MM.1S (cell line): ENCODE data around the gene TMEM200A.

Source experiments
- EZH2phosphoT487 ChIP-seq: fragments of 300-600 bp; sonication (generic); IDR thresholded peaks from 2 replicates; pipeline ENCODE4 v1.6.1; 2018; ENCODE audit warnings: antibody characterized with exemption, low read length
- TF ChIP-seq, protein P1 (sequence below): fragments of 300-600 bp; sonication (generic); IDR thresholded peaks from 2 replicates; pipeline ENCODE4 v1.5.1; 2016; ENCODE audit warnings: antibody characterized with exemption, low read length, mixed read lengths

DNA sequence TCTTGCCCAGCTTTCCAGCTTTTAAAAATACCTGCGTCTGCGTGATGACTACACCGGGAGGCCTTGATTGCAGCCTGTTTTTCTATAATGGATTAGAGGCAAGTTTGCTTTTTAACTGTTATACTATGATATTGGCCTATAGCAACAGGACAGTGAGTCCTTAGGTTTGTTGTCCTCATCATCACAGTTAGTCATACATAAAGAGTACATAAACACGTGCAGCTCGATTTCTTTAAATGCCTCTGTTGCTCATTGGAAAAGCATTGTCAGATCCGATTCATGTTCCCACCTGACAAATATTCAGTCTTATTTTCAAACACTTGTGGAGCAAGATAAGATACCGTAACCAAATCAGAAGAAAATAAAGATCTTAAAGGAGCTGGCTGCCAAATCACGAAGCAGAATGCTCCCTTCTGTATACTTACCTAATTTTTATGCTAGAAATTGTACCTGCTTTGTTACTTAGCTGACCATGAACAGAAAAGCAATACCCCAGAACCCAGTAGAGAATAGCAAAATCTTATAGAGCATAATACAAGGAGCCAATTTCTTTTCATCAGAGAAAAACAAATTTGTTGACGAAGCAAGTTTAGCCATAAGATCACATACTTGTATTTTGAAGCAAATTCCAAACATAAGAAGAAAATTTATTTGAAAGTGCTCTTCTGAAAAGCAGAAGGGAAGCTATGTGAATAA, 100.4 kb downstream of the TMEM200A start:
- TF ChIP-seq, protein P1, sequence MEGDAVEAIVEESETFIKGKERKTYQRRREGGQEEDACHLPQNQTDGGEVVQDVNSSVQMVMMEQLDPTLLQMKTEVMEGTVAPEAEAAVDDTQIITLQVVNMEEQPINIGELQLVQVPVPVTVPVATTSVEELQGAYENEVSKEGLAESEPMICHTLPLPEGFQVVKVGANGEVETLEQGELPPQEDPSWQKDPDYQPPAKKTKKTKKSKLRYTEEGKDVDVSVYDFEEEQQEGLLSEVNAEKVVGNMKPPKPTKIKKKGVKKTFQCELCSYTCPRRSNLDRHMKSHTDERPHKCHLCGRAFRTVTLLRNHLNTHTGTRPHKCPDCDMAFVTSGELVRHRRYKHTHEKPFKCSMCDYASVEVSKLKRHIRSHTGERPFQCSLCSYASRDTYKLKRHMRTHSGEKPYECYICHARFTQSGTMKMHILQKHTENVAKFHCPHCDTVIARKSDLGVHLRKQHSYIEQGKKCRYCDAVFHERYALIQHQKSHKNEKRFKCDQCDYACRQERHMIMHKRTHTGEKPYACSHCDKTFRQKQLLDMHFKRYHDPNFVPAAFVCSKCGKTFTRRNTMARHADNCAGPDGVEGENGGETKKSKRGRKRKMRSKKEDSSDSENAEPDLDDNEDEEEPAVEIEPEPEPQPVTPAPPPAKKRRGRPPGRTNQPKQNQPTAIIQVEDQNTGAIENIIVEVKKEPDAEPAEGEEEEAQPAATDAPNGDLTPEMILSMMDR, result no peak
- no peak for TF ChIP-seq EZH2phosphoT487
